HUES6 (cell line): ENCODE results near the gene LIF.
A peak's percentile ranks its signal among the peaks of the same experiment; 100 is the strongest.

Source experiments
- H3K27ac ChIP-seq: 2 replicates; pipeline ENCODE4 v1.7.0; 2013; ENCODE audit warnings: low read depth, mild to moderate bottlenecking, low read length, inconsistent platforms
- H3K27me3 ChIP-seq: 2 replicates; pipeline ENCODE4 v1.6.1; 2013; ENCODE audit warnings: low read length; ENCODE audit not compliant: control insufficient read depth, insufficient read depth
- H3K36me3 ChIP-seq: 2 replicates; pipeline ENCODE4 v1.6.1; 2013; ENCODE audit warnings: low read length; ENCODE audit not compliant: control insufficient read depth, insufficient read depth
- H3K4me1 ChIP-seq: 2 replicates; pipeline ENCODE4 v1.6.1; 2013; ENCODE audit warnings: low read length; ENCODE audit not compliant: control insufficient read depth, insufficient read depth
- H3K4me3 ChIP-seq: 2 replicates; pipeline ENCODE4 v1.5.1; 2013; ENCODE audit warnings: low read depth, low read length
- H3K9ac ChIP-seq: one replicate; pipeline ENCODE4 v1.6.1; 2013; ENCODE audit warnings: mild to moderate bottlenecking, low read length
- H3K9me3 ChIP-seq: 2 replicates; pipeline ENCODE4 v1.6.1; 2013; ENCODE audit warnings: low read depth, low read length; ENCODE audit not compliant: control insufficient read depth, insufficient read depth

LIF gene

GRCh38 chr22:30248484-30248883, 1.9 kb upstream of the LIF start:
- Histone ChIP-seq H3K9me3 (no peaks in the 10 kb centered on the region), H3K4me1 (peaks cover 42% of the 10 kb centered on the region), H3K36me3 (peaks cover 4% of the 10 kb centered on the region), H3K27me3 (peaks cover 21% of the 10 kb centered on the region; the same call in 1 of the 2 replicates), H3K9ac (no peak overlapping the region), H3K27ac (no peak overlapping the region), H3K4me3 (no peak overlapping the region)

- no peak overlapping the region for H3K9ac ChIP-seq
Measured at GRCh38 chr22:30247974-30248373, 1.4 kb upstream of the LIF start.

GRCh38 chr22:30247561-30247960, 1.0 kb upstream of the LIF start:
- Histone ChIP-seq H3K4me1 (peaks cover 35% of the 10 kb centered on the region), H3K27me3 (peaks cover 21% of the 10 kb centered on the region; the same call in 1 of the 2 replicates), H3K9ac (no peak overlapping the region), H3K36me3 (peaks cover 13% of the 10 kb centered on the region), H3K9me3 (no peaks in the 10 kb centered on the region), H3K4me3 (0 out of 2 replicates have a peak overlapping the region, but pooled peaks have one; percentile 85), H3K27ac (no peak overlapping the region)

More at GRCh38 chr22:30247974-30248373, 1.4 kb upstream of the LIF start:
- Histone ChIP-seq H3K36me3 (peaks cover 9% of the 10 kb centered on the region), H3K27me3 (peaks cover 21% of the 10 kb centered on the region; the same call in 1 of the 2 replicates), H3K4me1 (peaks cover 39% of the 10 kb centered on the region), H3K9me3 (no peaks in the 10 kb centered on the region), H3K27ac (no peak overlapping the region), H3K4me3 (no peak overlapping the region)

GRCh38 chr22:30246814-30247376, 336 bp upstream of the LIF start:
- Histone ChIP-seq H3K9me3 (no peaks in the 10 kb centered on the region), H3K36me3 (peaks cover 14% of the 10 kb centered on the region), H3K27ac (no peak overlapping the region), H3K27me3 (peaks cover 21% of the 10 kb centered on the region; the same call in 1 of the 2 replicates), H3K4me1 (peaks cover 29% of the 10 kb centered on the region), H3K9ac (peak overlapping the region; percentile 75), H3K4me3 (peak overlapping the region; percentile 85)

DNA sequence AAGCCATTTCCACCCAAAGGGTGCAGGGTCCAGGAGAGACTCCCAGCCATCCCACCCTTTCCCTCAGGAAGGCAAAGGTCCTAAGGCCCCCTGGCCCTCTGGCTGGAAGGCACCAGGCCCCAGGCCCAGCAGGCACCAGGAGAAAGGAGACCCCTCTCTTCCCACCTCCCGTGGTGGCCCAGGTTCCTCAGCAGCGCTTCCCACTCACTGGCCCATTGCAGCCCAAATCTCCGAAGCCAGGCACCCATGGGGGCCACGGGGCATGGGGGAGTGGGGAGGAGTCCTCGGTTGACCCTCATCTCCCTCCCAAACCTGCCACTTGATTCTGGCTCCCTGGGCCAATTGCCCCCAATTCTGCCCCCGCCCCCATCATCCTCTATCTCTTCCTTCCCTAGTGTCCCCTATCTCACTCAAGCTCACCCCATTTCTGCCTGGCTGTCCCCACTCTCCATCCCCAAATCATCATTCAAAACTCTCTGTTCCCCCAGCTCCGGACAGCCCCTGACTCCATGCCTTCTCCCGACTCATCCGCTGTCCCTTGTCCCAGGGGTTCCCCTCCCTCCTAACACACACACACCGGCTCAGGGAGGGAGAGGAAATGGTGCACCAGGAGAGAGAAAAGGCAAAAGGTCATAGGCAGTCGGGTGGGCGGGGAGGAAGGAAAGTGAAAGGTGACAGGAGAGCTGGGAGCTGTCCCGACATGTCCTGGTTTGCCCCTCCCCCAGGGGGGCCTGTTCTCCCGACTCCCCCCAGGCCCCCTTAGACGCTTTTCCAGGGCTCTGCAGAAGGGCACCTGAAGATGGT, 1.2 kb downstream of the LIF start:
- H3K9me3 ChIP-seq = no peaks in the 10 kb centered on the region
- H3K27me3 ChIP-seq = peaks cover 21% of the 10 kb centered on the region; the same call in 1 of the 2 replicates
- H3K27ac ChIP-seq = peak overlapping the region; percentile 42; the same call in 1 of the 2 replicates
- peaks cover 31% of the 10 kb centered on the region for H3K4me1 ChIP-seq
- peaks cover 16% of the 10 kb centered on the region for H3K36me3 ChIP-seq
- H3K9ac ChIP-seq = peak overlapping the region; percentile 75
- H3K4me3 ChIP-seq = peak overlapping the region; percentile 85

DNA sequence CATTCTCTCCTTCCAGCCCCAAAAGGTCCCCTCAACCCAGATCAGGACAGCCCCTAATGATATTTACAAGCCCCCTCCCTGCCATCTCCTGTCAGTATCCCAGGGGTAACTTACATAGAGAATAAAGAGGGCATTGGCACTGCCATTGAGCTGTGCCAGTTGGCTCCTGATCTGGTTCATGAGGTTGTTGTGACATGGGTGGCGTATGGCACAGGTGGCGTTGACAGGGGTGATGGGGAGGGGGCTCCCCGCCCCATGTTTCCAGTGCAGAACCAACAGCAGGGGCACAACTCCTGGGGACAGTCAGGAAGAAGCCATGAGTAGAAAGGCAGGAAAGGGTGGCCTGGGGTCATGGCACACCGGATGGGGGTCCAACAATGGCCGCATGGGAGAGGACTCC, 1.9 kb downstream of the LIF start:
- Histone ChIP-seq H3K4me1 (peaks cover 31% of the 10 kb centered on the region), H3K9me3 (no peaks in the 10 kb centered on the region), H3K27me3 (peaks cover 21% of the 10 kb centered on the region; the same call in 1 of the 2 replicates), H3K4me3 (0 out of 2 replicates have a peak overlapping the region, but pooled peaks have one; percentile 85), H3K9ac (peak overlapping the region; percentile 12), H3K36me3 (peaks cover 16% of the 10 kb centered on the region), H3K27ac (no peak overlapping the region)

DNA sequence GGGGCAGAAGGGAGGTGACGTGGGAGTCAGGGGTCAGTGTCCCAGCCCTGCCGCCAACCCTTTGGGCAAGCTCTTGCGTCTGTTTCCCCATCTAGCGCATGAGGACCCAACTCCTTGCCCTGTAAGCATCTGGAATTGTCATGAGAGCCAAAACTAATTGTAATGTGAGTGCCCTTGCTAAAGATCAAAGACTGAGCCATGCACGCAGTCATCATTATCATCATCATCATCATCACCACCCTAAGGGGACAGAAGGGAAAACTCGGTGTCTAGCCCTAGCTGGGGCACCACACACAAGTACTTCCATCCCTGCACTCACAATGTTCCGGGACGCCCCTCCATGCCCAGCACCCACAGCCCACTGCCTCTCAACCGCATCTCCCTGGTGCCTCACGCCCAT, 2.5 kb downstream of the LIF start:
- no peaks in the 10 kb centered on the region for H3K9me3 ChIP-seq
- no peak overlapping the region for H3K4me3 ChIP-seq
- no peak overlapping the region for H3K9ac ChIP-seq
- H3K27ac ChIP-seq = no peak overlapping the region
- H3K36me3 ChIP-seq = peaks cover 16% of the 10 kb centered on the region
- peaks cover 31% of the 10 kb centered on the region for H3K4me1 ChIP-seq
- H3K27me3 ChIP-seq = peaks cover 21% of the 10 kb centered on the region; the same call in 1 of the 2 replicates

DNA sequence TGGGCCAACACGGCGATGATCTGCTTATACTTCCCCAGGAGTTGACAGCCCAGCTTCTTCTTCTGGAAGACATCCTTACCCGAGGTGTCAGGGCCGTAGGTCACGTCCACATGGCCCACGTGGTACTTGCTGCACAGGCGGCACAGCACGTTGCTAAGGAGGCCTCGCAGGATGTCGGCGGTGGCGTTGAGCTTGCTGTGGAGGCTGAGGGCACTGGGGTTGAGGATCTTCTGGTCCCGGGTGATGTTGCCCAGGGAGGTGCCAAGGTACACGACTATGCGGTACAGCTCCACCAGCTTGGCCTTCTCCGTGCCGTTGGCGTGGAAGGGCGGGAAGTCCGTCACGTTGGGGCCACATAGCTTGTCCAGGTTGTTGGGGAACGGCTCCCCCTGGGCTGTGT, 2.9 kb downstream of the LIF start:
- no peak overlapping the region for H3K9ac ChIP-seq
- H3K27ac ChIP-seq = no peak overlapping the region
- H3K36me3 ChIP-seq = peaks cover 16% of the 10 kb centered on the region
- no peak overlapping the region for H3K4me3 ChIP-seq
- no peaks in the 10 kb centered on the region for H3K9me3 ChIP-seq
- H3K27me3 ChIP-seq = peaks cover 21% of the 10 kb centered on the region; the same call in 1 of the 2 replicates
- peaks cover 32% of the 10 kb centered on the region for H3K4me1 ChIP-seq

- Histone ChIP-seq H3K36me3 (peaks cover 16% of the 10 kb centered on the region), H3K9ac (no peak overlapping the region), H3K27ac (no peak overlapping the region), H3K4me1 (peaks cover 39% of the 10 kb centered on the region), H3K9me3 (no peaks in the 10 kb centered on the region), H3K27me3 (peaks cover 12% of the 10 kb centered on the region; the same call in 1 of the 2 replicates), H3K4me3 (no peak overlapping the region)
Measured at GRCh38 chr22:30241576-30242371, 4.8 kb downstream of the LIF start.

GRCh38 chr22:30240541-30241417, 5.8 kb downstream of the LIF start:
- Histone ChIP-seq H3K4me3 (no peak overlapping the region), H3K27ac (no peak overlapping the region), H3K27me3 (peaks cover 4% of the 10 kb centered on the region; the same call in 1 of the 2 replicates), H3K9me3 (no peaks in the 10 kb centered on the region), H3K4me1 (peaks cover 46% of the 10 kb centered on the region), H3K36me3 (peaks cover 16% of the 10 kb centered on the region), H3K9ac (no peak overlapping the region)
